ENCODE results near the gene MIR17HG.
A peak's percentile ranks its signal among the peaks of the same experiment; 100 is the strongest.

Gene MIR17HG

DNA sequence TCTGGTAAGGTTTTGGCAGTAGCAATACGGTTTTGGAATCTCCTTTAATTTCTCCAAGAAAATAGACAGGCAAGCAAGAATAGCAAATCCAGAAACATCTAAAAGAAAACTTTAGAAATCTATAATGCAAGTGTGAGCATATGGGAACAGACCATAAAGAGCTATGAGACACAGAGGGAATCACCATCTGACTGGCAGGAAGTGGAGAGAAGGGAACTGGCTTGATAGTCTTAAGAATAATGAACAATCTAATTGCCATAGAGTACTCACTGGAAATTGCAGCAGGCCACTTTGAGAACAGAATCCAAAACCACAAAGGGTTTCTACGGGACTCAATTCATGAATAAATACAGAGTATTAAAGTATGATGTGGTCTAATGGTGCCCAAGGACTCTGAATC is 39.6 kb upstream of the MIR17HG start:
- TF ChIP-seq, protein P1, sequence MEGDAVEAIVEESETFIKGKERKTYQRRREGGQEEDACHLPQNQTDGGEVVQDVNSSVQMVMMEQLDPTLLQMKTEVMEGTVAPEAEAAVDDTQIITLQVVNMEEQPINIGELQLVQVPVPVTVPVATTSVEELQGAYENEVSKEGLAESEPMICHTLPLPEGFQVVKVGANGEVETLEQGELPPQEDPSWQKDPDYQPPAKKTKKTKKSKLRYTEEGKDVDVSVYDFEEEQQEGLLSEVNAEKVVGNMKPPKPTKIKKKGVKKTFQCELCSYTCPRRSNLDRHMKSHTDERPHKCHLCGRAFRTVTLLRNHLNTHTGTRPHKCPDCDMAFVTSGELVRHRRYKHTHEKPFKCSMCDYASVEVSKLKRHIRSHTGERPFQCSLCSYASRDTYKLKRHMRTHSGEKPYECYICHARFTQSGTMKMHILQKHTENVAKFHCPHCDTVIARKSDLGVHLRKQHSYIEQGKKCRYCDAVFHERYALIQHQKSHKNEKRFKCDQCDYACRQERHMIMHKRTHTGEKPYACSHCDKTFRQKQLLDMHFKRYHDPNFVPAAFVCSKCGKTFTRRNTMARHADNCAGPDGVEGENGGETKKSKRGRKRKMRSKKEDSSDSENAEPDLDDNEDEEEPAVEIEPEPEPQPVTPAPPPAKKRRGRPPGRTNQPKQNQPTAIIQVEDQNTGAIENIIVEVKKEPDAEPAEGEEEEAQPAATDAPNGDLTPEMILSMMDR (IDR thresholded peaks at IDR 0.05; ENCODE audit: low read depth, low read length) = no peak
- DNase-seq (ENCODE audit: low read depth in 2 of 2) = no peak
- H3K4me3 ChIP-seq (replicated peaks in 1 of 2; ENCODE audit: low read depth in 2 of 2, low read length in 2 of 2) = no peak overlapping the region

DNA sequence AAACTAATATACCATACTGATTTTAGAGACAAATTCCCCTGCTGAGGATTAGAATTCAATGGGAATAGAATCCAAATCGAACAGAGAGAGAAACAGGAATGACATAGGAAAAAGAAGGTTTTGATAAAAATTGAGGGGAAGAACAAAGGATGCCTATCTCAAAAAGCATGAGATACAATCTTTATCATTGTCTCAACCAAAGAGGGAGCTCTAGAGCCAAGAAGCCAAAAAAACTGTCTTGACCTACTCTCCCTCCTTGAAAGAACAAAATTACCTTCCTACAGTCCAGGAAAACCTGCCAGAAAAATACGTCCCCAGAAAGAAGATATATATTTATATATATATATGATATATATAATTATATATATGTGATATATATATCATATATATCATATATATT is 39.2 kb upstream of the MIR17HG start:
- TF ChIP-seq, protein P1 (IDR thresholded peaks at IDR 0.05; ENCODE audit: low read depth, low read length) = no peak
- H3K4me3 ChIP-seq (replicated peaks in 1 of 2; ENCODE audit: low read depth in 2 of 2, low read length in 2 of 2) = no peak overlapping the region
- DNase-seq (ENCODE audit: low read depth in 2 of 2) = no peak

DNA sequence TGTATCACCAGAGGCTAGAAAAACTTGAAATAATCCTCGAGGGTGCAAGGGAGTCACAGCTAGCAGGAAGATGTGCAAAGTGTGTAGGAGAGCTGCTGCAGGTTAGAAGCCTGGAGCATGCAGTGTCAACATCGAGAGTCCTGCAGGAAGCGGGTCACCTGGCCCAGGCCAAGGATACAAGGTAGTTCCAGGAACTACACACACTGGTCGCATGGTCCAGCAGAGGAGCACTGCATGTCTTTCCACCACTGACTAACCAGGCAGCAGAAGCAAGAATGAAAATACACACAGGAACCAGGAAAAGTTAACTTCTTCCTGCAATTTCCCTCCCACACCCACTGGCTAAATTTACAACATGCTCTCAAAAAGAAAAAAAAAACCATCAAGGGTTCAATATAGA is 36.0 kb upstream of the MIR17HG start:
- TF ChIP-seq, protein P1 (IDR thresholded peaks at IDR 0.05; ENCODE audit: low read depth, low read length) = no peak

DNA sequence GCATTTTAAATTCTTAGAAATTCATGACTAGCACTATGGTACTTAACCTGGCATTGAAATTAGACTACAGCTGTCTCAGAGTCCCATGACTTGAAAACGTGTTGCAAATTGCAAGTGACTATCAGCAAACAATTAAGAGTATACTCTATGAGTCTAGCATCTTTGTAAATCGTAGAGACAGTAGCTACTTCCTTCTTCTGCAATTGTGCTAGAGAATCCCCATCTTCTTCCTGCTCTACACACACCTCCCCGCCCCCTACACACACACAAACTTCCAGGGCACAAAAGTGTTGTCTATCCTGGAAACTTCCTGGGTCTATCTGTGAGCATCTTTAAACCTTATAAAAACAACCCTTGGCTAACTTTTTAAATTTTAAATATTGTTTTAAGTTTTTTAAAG is 35.2 kb upstream of the MIR17HG start:
- no peak for DNase-seq (ENCODE audit: low read depth in 2 of 2)
- H3K4me3 ChIP-seq (replicated peaks in 1 of 2; ENCODE audit: low read depth in 2 of 2, low read length in 2 of 2) = no peak overlapping the region
- TF ChIP-seq, protein P1 (IDR thresholded peaks at IDR 0.05; ENCODE audit: low read depth, low read length) = no peak

More for the DNA sequence above, 36.0 kb upstream of the MIR17HG start:
- DNase-seq (ENCODE audit: low read depth in 2 of 2) = no peak
- H3K4me3 ChIP-seq (replicated peaks in 1 of 2; ENCODE audit: low read depth in 2 of 2, low read length in 2 of 2) = no peak overlapping the region

DNA sequence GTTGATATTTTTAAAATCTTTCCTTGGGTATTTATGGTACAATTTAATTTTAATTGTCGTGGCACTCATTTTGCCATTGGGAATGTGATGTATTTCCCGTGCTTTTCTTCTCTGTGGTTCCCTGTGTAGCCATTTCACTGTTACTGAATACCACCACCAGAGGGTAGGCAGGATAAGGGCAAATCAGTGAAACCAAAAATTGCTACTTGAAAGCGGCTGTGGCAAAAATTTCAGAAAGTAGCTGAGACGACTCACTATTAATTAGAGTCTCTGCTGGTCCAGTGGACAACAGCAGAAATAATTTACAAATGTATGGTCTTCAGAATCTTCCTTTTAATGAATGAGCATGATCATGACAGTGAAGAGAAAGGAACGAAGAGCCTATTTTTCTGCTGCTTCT is 34.4 kb upstream of the MIR17HG start:
- no peak overlapping the region for H3K4me3 ChIP-seq (replicated peaks in 1 of 2; ENCODE audit: low read depth in 2 of 2, low read length in 2 of 2)
- DNase-seq (ENCODE audit: low read depth in 2 of 2) = peak; percentile 30 to 38
- TF ChIP-seq, protein P1 (IDR thresholded peaks at IDR 0.05; ENCODE audit: low read depth, low read length) = peak; percentile 56

DNA sequence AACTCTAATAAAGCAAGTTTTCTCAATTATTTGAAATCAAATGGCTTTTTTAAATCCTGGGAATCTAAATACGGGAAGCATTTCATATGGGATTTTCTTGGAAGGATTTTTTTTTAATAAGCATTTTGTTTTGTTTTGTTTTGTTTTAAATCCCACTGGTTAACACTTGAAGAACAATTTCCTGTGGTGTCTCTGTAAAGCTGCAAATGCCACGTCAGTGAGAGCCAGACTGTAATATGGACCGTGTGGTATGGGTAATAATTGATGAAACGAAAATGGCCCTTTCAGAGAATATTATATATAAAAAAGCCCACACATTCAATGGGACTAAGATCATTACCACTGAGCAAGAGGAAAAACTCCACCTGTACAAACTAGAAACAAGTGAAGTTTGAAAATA is 33.9 kb upstream of the MIR17HG start:
- peak in 1 of 2 donors; percentile 1 for DNase-seq (ENCODE audit: low read depth in 2 of 2)
- no peak overlapping the region for H3K4me3 ChIP-seq (replicated peaks in 1 of 2; ENCODE audit: low read depth in 2 of 2, low read length in 2 of 2)
- TF ChIP-seq, protein P1 (IDR thresholded peaks at IDR 0.05; ENCODE audit: low read depth, low read length) = no peak

DNA sequence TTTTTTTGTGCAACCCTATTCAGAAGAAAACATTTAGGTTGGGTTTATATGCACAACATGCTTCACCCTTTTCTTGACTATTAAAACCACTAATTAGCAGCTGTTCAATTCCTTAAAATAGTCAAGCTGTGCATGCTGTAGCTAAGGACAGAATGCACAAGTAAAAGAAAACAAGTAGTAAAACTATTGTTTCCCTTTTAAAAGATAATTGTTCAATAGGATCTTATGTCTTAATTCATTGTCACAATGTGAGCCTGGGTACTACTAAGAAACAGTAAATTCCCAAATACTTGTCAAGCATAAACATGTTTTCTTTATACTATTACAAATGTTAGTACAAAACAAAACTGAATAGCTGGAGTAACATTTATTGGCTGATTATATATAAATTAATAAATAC is 32.6 kb upstream of the MIR17HG start:
- H3K4me3 ChIP-seq (replicated peaks in 1 of 2; ENCODE audit: low read depth in 2 of 2, low read length in 2 of 2) = no peak overlapping the region
- no peak for DNase-seq (ENCODE audit: low read depth in 2 of 2)
- TF ChIP-seq, protein P1 (IDR thresholded peaks at IDR 0.05; ENCODE audit: low read depth, low read length) = no peak
